ENCODE data around the gene RILPL2.
"Not testable (repeated sequence)": the region's sequence is repeated elsewhere in the genome, so short reads cannot be mapped to it uniquely, and the experiment has no call there.

Gene RILPL2

DNA sequence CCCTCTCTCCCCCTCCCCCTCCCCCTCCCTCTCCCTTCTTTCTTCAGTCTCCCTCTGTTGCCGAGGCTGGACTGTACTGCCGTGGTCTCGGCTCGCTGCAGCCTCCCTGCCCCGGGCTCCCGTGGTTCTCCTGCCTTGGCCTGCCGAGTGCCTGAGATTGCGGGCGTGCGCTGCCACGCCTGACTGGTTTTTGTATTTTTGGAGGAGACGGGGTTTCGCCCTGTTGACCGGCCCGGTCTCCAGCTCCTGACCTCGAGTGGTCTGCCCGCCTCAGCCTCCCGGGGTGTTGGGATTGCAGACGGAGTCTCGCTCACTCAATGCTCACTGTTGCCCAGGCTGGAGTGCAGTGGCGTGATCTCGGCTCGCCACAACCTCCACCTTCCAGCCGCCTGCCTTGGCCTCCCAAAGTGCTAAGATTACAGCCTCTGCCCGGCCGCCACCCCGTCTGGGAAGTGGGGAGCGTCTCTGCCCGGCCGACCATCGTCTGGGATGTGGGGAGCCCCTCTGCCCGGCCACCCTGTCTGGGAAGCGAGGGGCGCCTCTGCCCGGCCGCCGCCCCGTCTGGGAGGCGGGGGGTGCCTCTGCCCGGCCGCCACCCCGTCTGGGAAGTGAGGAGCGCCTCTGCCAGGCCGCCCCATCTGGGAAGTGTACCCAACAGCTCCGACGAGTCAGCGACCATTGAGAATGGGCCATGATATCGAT is 64.7 kb downstream of the RILPL2 start:
- not testable (repeated sequence) for H3K9ac ChIP-seq (ENCODE audit: low read depth, low read length); H3K36me3 ChIP-seq (ENCODE audit: control insufficient read depth, insufficient read depth, low read length); H3K9me3 ChIP-seq (ENCODE audit: control insufficient read depth, insufficient read depth, low read length); H3K27me3 ChIP-seq (ENCODE audit: control insufficient read depth, insufficient read depth, low read length); H3K27ac ChIP-seq (ENCODE audit: low read depth, low read length); H3K4me1 ChIP-seq (ENCODE audit: control insufficient read depth, insufficient read depth, low read length); H3K4me3 ChIP-seq (ENCODE audit: low read depth, low read length)

GRCh38 chr12:123369229-123369628 is 67.3 kb downstream of the RILPL2 start:
- Histone ChIP-seq H3K9me3 (ENCODE audit: control insufficient read depth, insufficient read depth, low read length) (no peaks in the 10 kb centered on the region), H3K27me3 (ENCODE audit: control insufficient read depth, insufficient read depth, low read length) (no peaks in the 10 kb centered on the region), H3K27ac (ENCODE audit: low read depth, low read length) (no peak overlapping the region), H3K36me3 (ENCODE audit: control insufficient read depth, insufficient read depth, low read length) (no peaks in the 10 kb centered on the region), H3K4me3 (ENCODE audit: low read depth, low read length) (no peak overlapping the region), H3K4me1 (ENCODE audit: control insufficient read depth, insufficient read depth, low read length) (no peaks in the 10 kb centered on the region), H3K9ac (ENCODE audit: low read depth, low read length) (no peak overlapping the region)

DNA sequence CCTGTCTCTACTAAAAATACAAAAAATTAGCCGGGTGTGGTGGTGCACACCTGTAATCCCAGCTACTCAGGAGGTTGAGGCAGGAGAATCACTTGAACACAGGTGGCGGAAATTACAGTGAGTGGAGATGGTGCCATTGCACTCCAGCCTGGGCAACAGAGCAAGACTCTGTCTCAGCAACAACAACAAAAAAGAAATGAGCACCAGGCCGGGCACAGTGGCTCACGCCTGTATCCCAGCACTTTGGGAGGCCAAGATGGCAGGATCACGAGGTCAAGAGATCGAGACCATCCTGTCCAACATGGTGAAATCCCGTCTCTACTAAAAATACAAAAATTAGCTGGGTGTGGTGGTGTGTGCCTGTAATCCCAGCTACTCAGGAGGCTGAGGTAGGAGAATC is 68.1 kb downstream of the RILPL2 start:
- H3K9ac ChIP-seq (ENCODE audit: low read depth, low read length); H3K4me3 ChIP-seq (ENCODE audit: low read depth, low read length); H3K36me3 ChIP-seq (ENCODE audit: control insufficient read depth, insufficient read depth, low read length); H3K4me1 ChIP-seq (ENCODE audit: control insufficient read depth, insufficient read depth, low read length); H3K27ac ChIP-seq (ENCODE audit: low read depth, low read length); H3K27me3 ChIP-seq (ENCODE audit: control insufficient read depth, insufficient read depth, low read length); H3K9me3 ChIP-seq (ENCODE audit: control insufficient read depth, insufficient read depth, low read length): not testable (repeated sequence)

- Histone ChIP-seq H3K36me3 (ENCODE audit: control insufficient read depth, insufficient read depth, low read length) (no peaks in the 10 kb centered on the region), H3K27ac (ENCODE audit: low read depth, low read length) (no peak overlapping the region), H3K4me3 (ENCODE audit: low read depth, low read length) (no peak overlapping the region), H3K4me1 (ENCODE audit: control insufficient read depth, insufficient read depth, low read length) (no peaks in the 10 kb centered on the region), H3K9me3 (ENCODE audit: control insufficient read depth, insufficient read depth, low read length) (no peaks in the 10 kb centered on the region), H3K9ac (ENCODE audit: low read depth, low read length) (no peak overlapping the region), H3K27me3 (ENCODE audit: control insufficient read depth, insufficient read depth, low read length) (no peaks in the 10 kb centered on the region)
These were observed 69.0 kb downstream of the RILPL2 start for GRCh38 chr12:123367511-123367910.

All from HUES48 (cell line).